ENCODE data around the gene ATP7B. TPM values are rescaled to one million over a fixed set of nuclear protein-coding genes. Genes with fewer than 3 reads are reported as not detected.

Gene ATP7B
- 7.7 and 12.8 TPM in 2 replicates for total RNA-seq (2014; rRNA removed; shearing (Covaris generic))
- polyA plus RNA-seq (2016; fragmentation: Nextera tagmentation; extraction: Ambion mirVana): 2.2 and 2.6 TPM in 2 replicates
- long read RNA-seq: 0 reads

DNA sequence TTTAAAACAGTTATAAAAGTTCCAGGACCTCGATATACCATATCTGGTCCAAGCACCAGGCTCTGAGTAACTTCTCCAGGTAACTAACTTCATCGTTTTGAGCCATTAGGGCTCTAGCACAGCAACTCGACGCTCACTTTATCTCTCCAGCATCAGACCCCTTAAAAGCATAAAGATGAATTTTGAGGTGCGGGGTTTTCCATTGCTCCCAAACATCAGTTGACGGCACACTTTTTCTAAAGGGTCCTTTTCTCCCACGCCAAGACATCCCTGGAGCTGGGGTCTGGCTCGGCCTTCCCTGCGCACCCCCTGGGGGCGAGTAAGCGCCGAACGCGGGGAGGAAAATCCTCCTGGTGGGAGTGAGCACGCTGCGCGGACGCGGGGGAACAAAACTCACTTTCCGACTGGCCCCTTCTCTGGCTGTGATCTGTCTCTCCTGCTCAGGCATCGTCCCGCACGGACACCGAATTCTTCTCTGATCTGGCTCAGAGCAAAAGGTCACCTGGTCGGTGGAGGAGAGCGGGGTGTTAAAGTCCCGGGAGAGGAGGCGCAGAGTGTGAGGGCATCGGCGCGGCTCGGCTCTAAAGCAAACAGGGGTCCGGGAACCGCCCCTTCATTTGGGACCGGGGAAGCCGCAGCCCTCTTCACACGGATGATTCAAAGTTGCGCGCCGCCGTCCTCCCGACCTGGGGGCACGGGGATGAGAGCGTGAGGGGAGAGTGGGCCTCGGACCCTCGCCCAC is at the start of gene ATP7B:
ATP7B (minus strand) TSS at position 561 of the 742 bp plus-strand sequence; CDS start at position 448, 113 bp downstream.
- Histone ChIP-seq H3F3A (replicated peaks; ENCODE audit: low read depth) (no peaks in the 10 kb centered on the region), H3K9me2 (ENCODE audit: insufficient read depth) (no peaks in the 10 kb centered on the region), H3K27me3 (ENCODE audit: insufficient read depth) (peaks cover 28% of the 10 kb centered on the region), H3K79me2 (replicated peaks; ENCODE audit: insufficient read depth) (peaks cover 52% of the 10 kb centered on the region), H2AFZ (peak within 1 kb of the TSS; percentile 99), H4K20me1 (replicated peaks; ENCODE audit: insufficient read depth) (peaks cover 11% of the 10 kb centered on the region; the same call in 1 of the 2 replicates), H3K27ac (ENCODE audit: low read depth) (peak within 1 kb of the TSS; percentile 73), H3K4me2 (peak within 1 kb of the TSS; percentile 100), H3K36me3 (ENCODE audit: insufficient read depth) (no peaks in the 10 kb centered on the region), H3K4me1 (ENCODE audit: insufficient read depth) (peaks cover 17% of the 10 kb centered on the region), H3K4me3 (peak within 1 kb of the TSS; percentile 86)
- Mint-ChIP-seq H3K36me3 (ENCODE audit: low read depth) (peaks cover 17% of the 10 kb centered on the region), H3K9me3 (peaks cover 9% of the 10 kb centered on the region), H3K27ac (peak within 1 kb of the TSS; percentile 98), H3K4me3 (peak within 1 kb of the TSS; percentile 98), H3K4me1 (peaks cover 11% of the 10 kb centered on the region), H3K27me3 (ENCODE audit: insufficient read depth, low read depth, poor library complexity) (peaks cover 20% of the 10 kb centered on the region)
- ATAC-seq (peak; percentile 76), DNase-seq (ENCODE audit: low spot score) (peak; percentile 81)
- TF ChIP-seq, protein P1, sequence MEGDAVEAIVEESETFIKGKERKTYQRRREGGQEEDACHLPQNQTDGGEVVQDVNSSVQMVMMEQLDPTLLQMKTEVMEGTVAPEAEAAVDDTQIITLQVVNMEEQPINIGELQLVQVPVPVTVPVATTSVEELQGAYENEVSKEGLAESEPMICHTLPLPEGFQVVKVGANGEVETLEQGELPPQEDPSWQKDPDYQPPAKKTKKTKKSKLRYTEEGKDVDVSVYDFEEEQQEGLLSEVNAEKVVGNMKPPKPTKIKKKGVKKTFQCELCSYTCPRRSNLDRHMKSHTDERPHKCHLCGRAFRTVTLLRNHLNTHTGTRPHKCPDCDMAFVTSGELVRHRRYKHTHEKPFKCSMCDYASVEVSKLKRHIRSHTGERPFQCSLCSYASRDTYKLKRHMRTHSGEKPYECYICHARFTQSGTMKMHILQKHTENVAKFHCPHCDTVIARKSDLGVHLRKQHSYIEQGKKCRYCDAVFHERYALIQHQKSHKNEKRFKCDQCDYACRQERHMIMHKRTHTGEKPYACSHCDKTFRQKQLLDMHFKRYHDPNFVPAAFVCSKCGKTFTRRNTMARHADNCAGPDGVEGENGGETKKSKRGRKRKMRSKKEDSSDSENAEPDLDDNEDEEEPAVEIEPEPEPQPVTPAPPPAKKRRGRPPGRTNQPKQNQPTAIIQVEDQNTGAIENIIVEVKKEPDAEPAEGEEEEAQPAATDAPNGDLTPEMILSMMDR (conservative IDR thresholded peaks at IDR 0.05; ENCODE audit: low read depth in 2 of 2): peak; percentile 4 to 35; a peak in 1 of 4 replicates
- no peak for TF ChIP-seq ZNF114 (CRISPR knock-in tag; IDR thresholded peaks at IDR 0.05)

DNA sequence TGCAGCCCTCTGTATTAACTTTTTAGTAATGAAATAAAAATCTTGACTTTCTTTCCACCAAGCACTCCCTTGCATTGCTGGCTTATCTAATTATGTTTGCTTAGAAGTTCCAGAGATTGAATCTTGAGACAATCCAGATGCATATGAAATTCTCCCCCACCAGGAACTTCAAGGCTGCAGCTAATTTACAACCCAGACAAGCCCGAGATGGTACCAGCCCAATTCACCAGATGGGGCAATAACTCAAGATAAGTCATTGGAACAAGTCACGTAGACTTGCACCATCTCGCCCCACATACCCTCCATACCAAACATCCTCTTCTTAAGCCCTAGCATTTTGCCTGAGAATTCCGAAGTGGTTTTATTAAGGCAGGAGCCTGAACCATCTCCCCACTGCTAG is 42.2 kb upstream of the ATP7B start:
- Histone ChIP-seq H3K79me2 (replicated peaks; ENCODE audit: insufficient read depth) (no peaks in the 10 kb centered on the region), H3K27me3 (ENCODE audit: insufficient read depth) (no peaks in the 10 kb centered on the region), H3K4me3 (no peak overlapping the region), H3F3A (replicated peaks; ENCODE audit: low read depth) (no peaks in the 10 kb centered on the region), H3K27ac (ENCODE audit: low read depth) (no peak overlapping the region), H2AFZ (no peak overlapping the region), H3K9me2 (ENCODE audit: insufficient read depth) (peaks cover 5% of the 10 kb centered on the region; the same call in 1 of the 2 replicates), H3K4me1 (ENCODE audit: insufficient read depth) (peaks cover 14% of the 10 kb centered on the region; the same call in 1 of the 2 replicates), H4K20me1 (replicated peaks; ENCODE audit: insufficient read depth) (no peaks in the 10 kb centered on the region), H3K36me3 (ENCODE audit: insufficient read depth) (no peaks in the 10 kb centered on the region), H3K4me2 (no peak overlapping the region)
- no peak for TF ChIP-seq ZNF331 (CRISPR knock-in tag; IDR thresholded peaks at IDR 0.05; ENCODE audit: low read depth)
- TF ChIP-seq, protein P1 (conservative IDR thresholded peaks at IDR 0.05; ENCODE audit: low read depth in 2 of 2): 0 out of 4 replicates have a peak, but pooled peaks of 1 of the 2 experiments have one; percentile 10
- Mint-ChIP-seq H3K27ac (no peak overlapping the region), H3K27me3 (ENCODE audit: insufficient read depth, low read depth, poor library complexity) (no peaks in the 10 kb centered on the region), H3K36me3 (ENCODE audit: low read depth) (no peaks in the 10 kb centered on the region), H3K4me1 (peaks cover 19% of the 10 kb centered on the region), H3K4me3 (no peak overlapping the region), H3K9me3 (no peaks in the 10 kb centered on the region)
- DNase-seq (ENCODE audit: low spot score): peak; percentile 13
- no peak for ATAC-seq
